Right lung (tissue), 5 donors: ENCODE results near the gene TMEM185A. TPM values are rescaled to one million over a fixed set of nuclear protein-coding genes. Genes with fewer than 3 reads are reported as not detected.
"Not testable (repeated sequence)": the region's sequence is repeated elsewhere in the genome, so short reads cannot be mapped to it uniquely, and the experiment has no call there.

Experiments
- DNase-seq, 2 donors: peaks; one replicate each; pipeline ENCODE4 v3.0.0-alpha.2; 2013
- polyA plus RNA-seq, 5 donors: library from polyadenylated mRNA; unstranded; fragments of 120-200 nt; gene quantifications; one replicate each; pipeline versions ENCODE4 v1.2.1 to v1.2.3, GENCODE V29; 2013; ENCODE audit warnings: inconsistent platforms in 1 of 5, low replicate concordance in 1 of 5; ENCODE audit not compliant: insufficient read length in 5 of 5, insufficient read depth in 1 of 5

TMEM185A gene
- polyA plus RNA-seq, 5 donors = 31.9 to 48.3 (median 39.9) TPM

GRCh38 chrX:149563359-149563758 lies 68.2 kb downstream of the TMEM185A start:
- DNase-seq = no peak

- DNase-seq = not testable (repeated sequence)
Measured at GRCh38 chrX:149555251-149555650, 76.3 kb downstream of the TMEM185A start.

- not testable (repeated sequence) for DNase-seq
Measured at GRCh38 chrX:149551939-149552248, 79.7 kb downstream of the TMEM185A start.

- DNase-seq = not testable (repeated sequence)
Measured at GRCh38 chrX:149551245-149551938, 80.2 kb downstream of the TMEM185A start.

GRCh38 chrX:149550454-149550853 lies 81.1 kb downstream of the TMEM185A start:
- not testable (repeated sequence) for DNase-seq

- not testable (repeated sequence) for DNase-seq
Measured at GRCh38 chrX:149549701-149550100, 81.9 kb downstream of the TMEM185A start, which contains the start of gene HSFX3. Gene HSFX3 (minus strand): TSS chrX:149549924. CDS start chrX:149549852, 72 bp downstream.

- DNase-seq = not testable (repeated sequence)
Measured at GRCh38 chrX:149547782-149548181, 83.8 kb downstream of the TMEM185A start.

GRCh38 chrX:149546962-149547361 lies 84.6 kb downstream of the TMEM185A start:
- not testable (repeated sequence) for DNase-seq

Other genes starting within 250 kb of the TMEM185A start
- 10 to 100 TPM; 29.6 to 42.9 (median 37.4) TPM for gene IDS, start 126.5 kb downstream of the TMEM185A start, polyA plus RNA-seq
- gene EOLA1, start 90.8 kb downstream of the TMEM185A start, polyA plus RNA-seq = 10 to 100 TPM; 15.5 to 21.5 (median 17.8) TPM
- gene HSFX3, start 81.9 kb downstream of the TMEM185A start, polyA plus RNA-seq = under 1 TPM in 1 of 5 donors, not detected in 4; 0.19 TPM
- gene MAGEA9B, start 44.3 kb downstream of the TMEM185A start, polyA plus RNA-seq = not detected
- 1 to 10 TPM in 1 of 5 donors, under 1 TPM in 1, not detected in 3; 0.80 to 1.1 TPM for gene HSFX2, start 36.5 kb downstream of the TMEM185A start, polyA plus RNA-seq
- gene MAGEA11, start 80.3 kb upstream of the TMEM185A start, polyA plus RNA-seq = not detected
- 1 to 10 TPM; 1.4 to 3.6 (median 2.5) TPM for gene HSFX1, start 142.3 kb upstream of the TMEM185A start, polyA plus RNA-seq
- not detected for gene MAGEA9, start 150.1 kb upstream of the TMEM185A start, polyA plus RNA-seq
- under 1 TPM; 0.12 to 0.45 (median 0.26) TPM for gene MAGEA8, start 249.4 kb upstream of the TMEM185A start, polyA plus RNA-seq